OCI-LY1 (cell line): Measurements from ENCODE around the gene ZNRF3.

Experiments used
- CTCF ChIP-seq: fragments of 200-600 bp; sonication (generic), shearing (Covaris generic); IDR thresholded peaks from 2 replicates; pipeline ENCODE4 v1.5.1; 2017; ENCODE audit warnings: mild to moderate bottlenecking, antibody characterized with exemption, low read length, moderate library complexity, mixed read lengths
- EZH2 ChIP-seq: fragments of 200-600 bp; sonication (generic), shearing (Covaris generic); IDR thresholded peaks from 2 replicates; pipeline ENCODE4 v1.8.0; 2017; ENCODE audit warnings: borderline replicate concordance, mixed run types, mild to moderate bottlenecking, antibody characterized with exemption, low read length, moderate library complexity, mixed read lengths

DNA sequence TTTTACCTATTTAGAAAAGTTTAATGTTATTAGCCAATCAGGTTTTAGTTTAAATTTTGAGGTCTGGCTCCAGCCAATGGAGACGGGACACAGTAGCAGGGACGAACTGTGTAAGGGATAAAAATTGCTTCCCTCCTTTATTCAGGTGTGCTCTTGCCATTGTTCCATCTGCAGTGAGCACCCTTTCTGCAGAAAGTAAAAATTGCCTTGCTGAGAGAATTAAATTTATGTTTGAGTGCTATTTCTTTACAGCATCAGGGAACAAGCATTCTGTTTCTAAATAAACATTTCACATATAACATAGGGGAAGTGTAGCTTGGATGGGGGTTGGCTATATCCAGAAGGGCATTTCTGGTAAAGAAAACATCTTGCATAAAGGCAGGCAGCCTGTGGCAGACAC lies 36.4 kb upstream of the ZNRF3 start:
- no peak for TF ChIP-seq CTCF
- no peak for TF ChIP-seq EZH2
